ENCODE measurements around the gene UBR1.
A peak's percentile ranks its signal among the peaks of the same experiment; 100 is the strongest.
"Not testable (repeated sequence)": the region's sequence is repeated elsewhere in the genome, so short reads cannot be mapped to it uniquely, and the experiment has no call there.

UBR1 gene

GRCh38 chr15:42964476-42964875 lies 141.4 kb downstream of the UBR1 start:
- no peak for DNase-seq (ENCODE audit: low spot score)

GRCh38 chr15:42955518-42955917 lies 150.3 kb downstream of the UBR1 start:
- DNase-seq (ENCODE audit: low spot score): peak; percentile 13

- DNase-seq (ENCODE audit: low spot score): no peak
These were observed 151.5 kb downstream of the UBR1 start for GRCh38 chr15:42954291-42954690.

GRCh38 chr15:42948898-42949297 lies 156.9 kb downstream of the UBR1 start:
- not testable (repeated sequence) for DNase-seq (ENCODE audit: low spot score)

- no peak for DNase-seq (ENCODE audit: low spot score)
These were observed 165.3 kb downstream of the UBR1 start for GRCh38 chr15:42940527-42940926.

GRCh38 chr15:42939841-42940240 lies 166.0 kb downstream of the UBR1 start:
- DNase-seq (ENCODE audit: low spot score): no peak

GRCh38 chr15:42937143-42937542 lies 168.7 kb downstream of the UBR1 start:
- no peak for DNase-seq (ENCODE audit: low spot score)

GRCh38 chr15:42933886-42934667 lies 171.8 kb downstream of the UBR1 start:
- DNase-seq (ENCODE audit: low spot score): no peak

GRCh38 chr15:42932833-42933515 lies 172.9 kb downstream of the UBR1 start:
- no peak for DNase-seq (ENCODE audit: low spot score)

GRCh38 chr15:42931702-42932486 lies 173.9 kb downstream of the UBR1 start:
- no peak for DNase-seq (ENCODE audit: low spot score)

GRCh38 chr15:42929306-42929848 lies 176.5 kb downstream of the UBR1 start:
- DNase-seq (ENCODE audit: low spot score): no peak

GRCh38 chr15:42921342-42921731 lies 184.5 kb downstream of the UBR1 start:
- DNase-seq (ENCODE audit: low spot score): peak; percentile 22

GRCh38 chr15:42920519-42921341 lies 185.1 kb downstream of the UBR1 start, which contains the start of gene TTBK2:
TTBK2 (minus strand) TSS chr15:42920778; CDS start chr15:42878617, 42,161 bp downstream.
- peak; percentile 97 for DNase-seq (ENCODE audit: low spot score)

- peak; percentile 24 for DNase-seq (ENCODE audit: low spot score)
These were observed 185.9 kb downstream of the UBR1 start for GRCh38 chr15:42919799-42920518.

- DNase-seq (ENCODE audit: low spot score): no peak
These were observed 186.5 kb downstream of the UBR1 start for GRCh38 chr15:42919308-42919707.

GRCh38 chr15:42918047-42918446 lies 187.8 kb downstream of the UBR1 start:
- no peak for DNase-seq (ENCODE audit: low spot score)

GRCh38 chr15:42915654-42916315 lies 190.1 kb downstream of the UBR1 start:
- DNase-seq (ENCODE audit: low spot score): no peak

GRCh38 chr15:42914728-42915497 lies 190.9 kb downstream of the UBR1 start:
- DNase-seq (ENCODE audit: low spot score): no peak

GRCh38 chr15:42911058-42911592 lies 194.7 kb downstream of the UBR1 start:
- no peak for DNase-seq (ENCODE audit: low spot score)
